ENCODE results near the gene LCN15.

- TF ChIP-seq POLR2A (IDR thresholded peaks at IDR 0.05; ENCODE audit: low read length) (no peak), GATA1 (IDR thresholded peaks at IDR 0.05; ENCODE audit: low read depth, low read length) (no peak)
Measured at GRCh38 chr9:136776947-136777346, 12.6 kb upstream of the LCN15 start.

All from erythroblast (primary cell).